ENCODE data around the gene ZNF408.
"Not testable (repeated sequence)": the region's sequence is repeated elsewhere in the genome, so short reads cannot be mapped to it uniquely, and the experiment has no call there.

The ZNF408 gene

DNA sequence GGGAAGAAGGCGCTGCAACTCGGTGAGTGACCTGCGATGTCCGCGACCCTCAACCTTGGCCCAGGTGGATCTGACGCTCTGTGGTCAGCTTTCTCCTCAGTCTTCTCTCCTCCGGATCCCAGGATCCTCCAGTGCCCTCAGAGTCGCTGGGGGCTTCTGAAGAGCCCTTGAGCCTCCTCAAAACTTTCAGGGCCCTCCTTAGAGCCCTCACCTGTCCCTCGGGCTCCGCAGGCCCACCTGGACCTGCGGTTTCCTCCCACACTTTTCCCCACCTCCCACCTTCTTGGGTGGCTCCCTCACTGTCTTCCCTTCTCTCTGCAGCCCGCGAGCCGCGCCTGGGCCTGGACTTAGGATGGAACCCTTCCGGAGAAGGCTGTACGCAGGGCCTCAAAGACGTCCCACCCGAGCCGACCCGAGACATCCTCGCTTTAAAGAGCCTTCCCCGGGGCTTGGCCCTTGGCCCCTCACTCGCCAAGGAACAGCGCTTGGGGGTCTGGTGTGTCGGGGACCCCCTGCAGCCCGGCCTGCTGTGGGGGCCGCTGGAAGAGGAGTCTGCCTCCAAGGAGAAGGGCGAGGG, 335 bp downstream of the ZNF408 start:
- in situ Hi-C loops (cut with MboI; ENCODE audit: low sequenced_read_pairs, unreplicated experiment) = no loop called here
- DNase-seq (ENCODE audit: low spot score) = no peak
- TF ChIP-seq, protein P1, sequence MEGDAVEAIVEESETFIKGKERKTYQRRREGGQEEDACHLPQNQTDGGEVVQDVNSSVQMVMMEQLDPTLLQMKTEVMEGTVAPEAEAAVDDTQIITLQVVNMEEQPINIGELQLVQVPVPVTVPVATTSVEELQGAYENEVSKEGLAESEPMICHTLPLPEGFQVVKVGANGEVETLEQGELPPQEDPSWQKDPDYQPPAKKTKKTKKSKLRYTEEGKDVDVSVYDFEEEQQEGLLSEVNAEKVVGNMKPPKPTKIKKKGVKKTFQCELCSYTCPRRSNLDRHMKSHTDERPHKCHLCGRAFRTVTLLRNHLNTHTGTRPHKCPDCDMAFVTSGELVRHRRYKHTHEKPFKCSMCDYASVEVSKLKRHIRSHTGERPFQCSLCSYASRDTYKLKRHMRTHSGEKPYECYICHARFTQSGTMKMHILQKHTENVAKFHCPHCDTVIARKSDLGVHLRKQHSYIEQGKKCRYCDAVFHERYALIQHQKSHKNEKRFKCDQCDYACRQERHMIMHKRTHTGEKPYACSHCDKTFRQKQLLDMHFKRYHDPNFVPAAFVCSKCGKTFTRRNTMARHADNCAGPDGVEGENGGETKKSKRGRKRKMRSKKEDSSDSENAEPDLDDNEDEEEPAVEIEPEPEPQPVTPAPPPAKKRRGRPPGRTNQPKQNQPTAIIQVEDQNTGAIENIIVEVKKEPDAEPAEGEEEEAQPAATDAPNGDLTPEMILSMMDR (IDR thresholded peaks at IDR 0.05; ENCODE audit: borderline replicate concordance, control extremely low read depth, extremely low read depth, insufficient read depth, missing control alignments) = no peak

DNA sequence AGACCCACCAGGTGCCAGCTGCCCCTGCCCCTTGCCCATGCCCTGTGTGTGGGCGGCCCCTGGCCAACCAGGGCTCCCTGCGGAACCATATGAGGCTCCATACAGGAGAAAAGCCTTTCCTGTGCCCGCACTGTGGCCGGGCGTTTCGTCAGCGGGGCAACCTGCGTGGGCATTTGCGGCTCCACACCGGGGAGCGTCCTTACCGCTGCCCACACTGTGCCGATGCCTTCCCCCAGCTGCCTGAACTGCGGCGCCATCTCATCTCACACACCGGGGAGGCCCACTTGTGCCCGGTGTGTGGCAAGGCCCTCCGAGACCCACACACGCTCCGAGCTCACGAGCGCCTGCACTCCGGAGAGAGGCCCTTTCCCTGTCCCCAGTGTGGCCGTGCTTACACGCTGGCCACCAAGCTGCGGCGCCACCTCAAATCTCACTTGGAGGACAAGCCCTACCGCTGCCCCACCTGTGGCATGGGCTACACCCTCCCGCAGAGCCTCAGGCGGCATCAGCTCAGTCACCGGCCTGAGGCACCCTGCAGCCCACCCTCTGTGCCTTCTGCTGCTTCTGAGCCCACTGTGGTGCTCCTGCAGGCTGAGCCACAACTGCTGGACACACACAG, 4.3 kb downstream of the ZNF408 start:
- DNase-seq (ENCODE audit: low spot score) = no peak
- TF ChIP-seq, protein P1 (IDR thresholded peaks at IDR 0.05; ENCODE audit: borderline replicate concordance, control extremely low read depth, extremely low read depth, insufficient read depth, missing control alignments) = no peak
- in situ Hi-C loops (cut with MboI; ENCODE audit: low sequenced_read_pairs, unreplicated experiment) = no loop called here

DNA sequence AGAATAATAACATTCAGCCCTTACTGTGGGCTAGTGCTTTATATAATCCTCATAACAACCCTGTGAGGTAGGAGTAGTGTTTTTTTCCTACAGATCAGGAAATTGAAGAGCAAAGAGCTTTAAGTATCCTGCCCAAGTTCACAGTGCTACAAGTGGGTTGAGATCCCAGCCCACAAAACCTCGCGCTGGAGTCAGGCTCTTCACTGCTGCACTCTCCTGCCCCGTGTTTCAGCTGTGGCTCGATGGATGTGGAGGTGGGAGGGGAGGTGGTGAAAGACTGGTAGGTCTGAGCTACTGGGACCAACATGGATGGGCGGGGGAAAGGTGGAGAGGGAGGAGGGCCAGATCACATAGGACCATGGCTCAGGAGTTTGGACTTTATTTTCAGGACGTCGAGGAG, 6.1 kb downstream of the ZNF408 start:
- TF ChIP-seq, protein P1 (IDR thresholded peaks at IDR 0.05; ENCODE audit: borderline replicate concordance, control extremely low read depth, extremely low read depth, insufficient read depth, missing control alignments) = no peak
- DNase-seq (ENCODE audit: low spot score) = no peak
- in situ Hi-C loops (cut with MboI; ENCODE audit: low sequenced_read_pairs, unreplicated experiment) = no loop called here

DNA sequence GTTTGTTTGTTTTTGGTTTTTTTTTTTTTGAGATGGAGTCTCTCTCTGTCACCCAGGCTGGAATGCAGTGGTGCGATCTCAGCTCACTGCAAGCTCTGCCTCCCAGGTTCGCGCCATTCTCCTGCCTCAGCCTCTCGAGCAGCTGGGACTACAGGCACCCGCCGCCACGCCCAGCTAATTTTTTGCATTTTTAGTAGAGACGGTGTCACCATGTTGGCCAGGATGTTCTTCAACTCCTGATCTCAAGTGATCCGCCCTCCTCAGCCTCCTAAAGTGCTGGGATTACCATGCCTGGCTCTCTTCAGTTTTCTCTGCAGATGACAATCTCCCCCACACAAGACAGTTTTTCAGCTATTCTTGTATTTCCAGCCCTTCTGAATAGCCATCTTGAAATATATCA, 8.5 kb downstream of the ZNF408 start:
- in situ Hi-C loops (cut with MboI; ENCODE audit: low sequenced_read_pairs, unreplicated experiment); DNase-seq (ENCODE audit: low spot score): not testable (repeated sequence)

DNA sequence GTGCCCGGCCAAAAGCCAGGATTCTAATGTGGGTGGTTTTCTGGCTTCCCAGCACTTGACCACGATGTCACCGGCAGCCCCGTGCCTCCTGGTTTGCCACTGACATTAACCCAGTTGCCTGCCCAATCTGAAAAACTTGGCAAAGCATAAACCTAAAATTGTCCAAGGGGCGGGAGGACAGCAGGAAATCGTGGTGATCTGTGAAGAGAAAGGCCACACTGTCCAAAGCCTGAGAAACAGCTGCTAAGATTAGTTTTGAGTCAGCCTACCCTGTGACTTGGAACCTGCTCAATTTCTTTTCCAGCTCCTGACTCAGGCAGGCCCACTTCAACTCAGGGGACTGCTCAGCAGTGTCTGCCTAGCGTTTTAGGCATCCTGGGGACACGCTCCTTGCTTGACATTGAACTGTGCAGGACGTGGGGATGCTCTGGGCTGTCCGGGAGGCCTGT, 10.0 kb downstream of the ZNF408 start:
- DNase-seq (ENCODE audit: low spot score) = no peak
- in situ Hi-C loops (cut with MboI; ENCODE audit: low sequenced_read_pairs, unreplicated experiment) = no loop called here
- TF ChIP-seq, protein P1 (IDR thresholded peaks at IDR 0.05; ENCODE audit: borderline replicate concordance, control extremely low read depth, extremely low read depth, insufficient read depth, missing control alignments) = no peak

DNA sequence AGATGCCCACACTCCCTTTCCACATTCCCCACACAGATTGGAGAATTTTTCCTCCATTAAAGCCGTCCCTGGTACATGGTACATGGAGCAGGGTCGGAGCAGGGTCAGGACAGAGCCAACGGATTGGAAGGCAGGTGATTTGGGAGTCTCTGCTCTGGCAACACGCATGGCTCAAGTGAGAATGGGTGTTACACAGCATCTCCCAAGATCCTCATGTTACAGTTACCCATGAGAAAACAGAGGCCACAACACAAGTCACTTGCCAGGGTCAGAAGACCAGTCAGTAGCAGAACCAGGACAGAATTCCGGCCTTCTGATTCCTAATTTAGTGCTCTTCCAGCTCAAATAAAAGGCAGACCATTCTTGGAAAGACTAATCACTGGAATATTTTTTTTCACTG, 10.5 kb downstream of the ZNF408 start:
- in situ Hi-C loops (cut with MboI; ENCODE audit: low sequenced_read_pairs, unreplicated experiment) = no loop called here
- TF ChIP-seq, protein P1 (IDR thresholded peaks at IDR 0.05; ENCODE audit: borderline replicate concordance, control extremely low read depth, extremely low read depth, insufficient read depth, missing control alignments) = no peak
- DNase-seq (ENCODE audit: low spot score) = no peak

DNA sequence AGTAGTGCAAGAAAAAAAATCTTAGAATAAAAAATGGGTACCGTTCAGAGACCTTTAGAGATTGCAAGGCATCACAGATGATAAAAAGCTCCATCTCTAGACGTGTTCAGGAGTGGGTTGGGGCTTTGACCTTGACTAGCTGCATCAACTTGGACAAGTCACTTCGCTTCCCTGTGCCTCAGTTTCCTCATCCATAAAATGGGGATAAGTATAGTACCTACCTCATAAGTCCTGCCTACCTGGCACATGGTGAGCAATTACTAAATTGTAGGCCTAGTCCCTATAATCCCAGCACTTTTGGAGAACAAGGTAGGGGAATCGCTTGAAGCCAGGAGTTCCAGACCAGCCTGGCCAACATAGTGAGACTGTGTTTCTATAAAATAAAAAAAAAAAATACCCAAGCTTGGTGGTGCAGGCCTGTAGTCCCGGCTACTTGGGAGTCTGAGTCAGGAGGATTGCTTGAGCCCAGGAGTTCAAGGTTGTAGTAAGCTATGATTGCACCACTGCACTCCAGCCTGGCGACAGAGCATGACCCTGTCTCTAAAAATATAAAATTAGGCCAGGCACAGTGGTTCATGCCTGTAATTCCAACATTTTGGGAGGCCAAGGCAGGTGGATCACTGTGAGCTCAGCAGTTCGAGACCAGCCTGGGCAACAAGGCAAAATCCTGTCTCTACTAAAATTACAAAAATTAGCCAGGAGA, 12.2 kb downstream of the ZNF408 start:
- in situ Hi-C loops (cut with MboI; ENCODE audit: low sequenced_read_pairs, unreplicated experiment) = no loop called here
- TF ChIP-seq, protein P1 (IDR thresholded peaks at IDR 0.05; ENCODE audit: borderline replicate concordance, control extremely low read depth, extremely low read depth, insufficient read depth, missing control alignments) = no peak
- no peak for DNase-seq (ENCODE audit: low spot score)

DNA sequence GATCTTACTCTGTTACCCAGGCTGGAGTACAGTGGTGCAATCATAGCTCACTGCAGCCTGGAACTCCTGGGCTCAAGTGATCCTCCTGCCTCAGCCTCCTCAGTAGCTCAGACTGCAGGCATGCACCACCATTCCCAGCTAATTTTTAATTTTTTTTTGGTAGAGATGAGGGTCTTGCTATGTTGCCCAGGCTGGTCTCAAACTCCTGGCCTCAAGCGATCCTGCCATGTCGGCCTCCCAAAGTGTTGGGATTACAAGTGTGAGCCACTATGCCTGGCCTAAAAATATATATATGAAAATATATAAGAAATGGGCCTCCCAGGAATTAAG, 17.0 kb downstream of the ZNF408 start:
- in situ Hi-C loops (cut with MboI; ENCODE audit: low sequenced_read_pairs, unreplicated experiment); DNase-seq (ENCODE audit: low spot score): not testable (repeated sequence)
